ENCODE results near the gene GALNT4. TPM values are rescaled to one million over a fixed set of nuclear protein-coding genes. Genes with fewer than 3 reads are reported as not detected.

The GALNT4 gene
- total and polyA plus RNA-seq, 2 of the 13 experiments (the other 11 are each of a cell fraction or from before 2014, with no cell fraction given), result 4.9 to 6.8 TPM

- TF ChIP-seq SMARCE1 (IDR thresholded peaks at IDR 0.05; ENCODE audit: borderline replicate concordance) (no peak), GATAD1 (CRISPR knock-in tag; IDR thresholded peaks at IDR 0.05) (peak; percentile 95), HOXA5 (CRISPR knock-in tag; IDR thresholded peaks at IDR 0.05) (peak; percentile 87), JUNB (CRISPR knock-in tag; IDR thresholded peaks at IDR 0.05; ENCODE audit: borderline replicate concordance) (peak; percentile 12; the same call in 1 of the 2 replicates), HBP1 (CRISPR knock-in tag; IDR thresholded peaks at IDR 0.05; ENCODE audit: low read depth) (peak; percentile 64; the same call in 1 of the 2 replicates), NFE2L1 (CRISPR knock-in tag; IDR thresholded peaks at IDR 0.05; ENCODE audit: borderline replicate concordance) (no peak), REL (CRISPR knock-in tag; conservative IDR thresholded peaks at IDR 0.05) (no peak), ZNF83 (CRISPR knock-in tag; IDR thresholded peaks at IDR 0.05; ENCODE audit: borderline replicate concordance) (0 out of 2 replicates have a peak, but pooled peaks have one; percentile 77), IRF9 (CRISPR knock-in tag; IDR thresholded peaks at IDR 0.05; ENCODE audit: borderline replicate concordance) (no peak), ZNF766 (CRISPR knock-in tag; IDR thresholded peaks at IDR 0.05; ENCODE audit: borderline replicate concordance) (no peak), ZNF446 (CRISPR knock-in tag; IDR thresholded peaks at IDR 0.05) (no peak), FOXC1 (CRISPR knock-in tag; IDR thresholded peaks at IDR 0.05; ENCODE audit: borderline replicate concordance) (peak; percentile 80), ZFP41 (CRISPR knock-in tag; IDR thresholded peaks at IDR 0.05; ENCODE audit: borderline replicate concordance) (peak; percentile 54; the same call in 1 of the 2 replicates), ATM (IDR thresholded peaks at IDR 0.05; ENCODE audit: borderline replicate concordance) (no peak), KLF6 (CRISPR knock-in tag; IDR thresholded peaks at IDR 0.05) (0 out of 2 replicates have a peak, but pooled peaks have one; percentile 62), TRIM22 (IDR thresholded peaks at IDR 0.05) (no peak), ZFYVE20 (CRISPR knock-in tag; IDR thresholded peaks at IDR 0.05; ENCODE audit: borderline replicate concordance, low read depth) (no peak), RAD21 (CRISPR knock-in tag; IDR thresholded peaks at IDR 0.05) (no peak; the same call in 1 of the 2 replicates), SRSF4 (IDR thresholded peaks at IDR 0.05; ENCODE audit: low read depth, low read length, poor library complexity, severe bottlenecking) (no peak), ZFP91 (CRISPR knock-in tag; IDR thresholded peaks at IDR 0.05; ENCODE audit: borderline replicate concordance) (peak; percentile 100)
Observed at GRCh38 chr12:89525824-89526770, 1.5 kb upstream of the GALNT4 start, which contains the start of gene POC1B (continued).
